ENCODE results near the gene SNORC.

The SNORC gene

DNA sequence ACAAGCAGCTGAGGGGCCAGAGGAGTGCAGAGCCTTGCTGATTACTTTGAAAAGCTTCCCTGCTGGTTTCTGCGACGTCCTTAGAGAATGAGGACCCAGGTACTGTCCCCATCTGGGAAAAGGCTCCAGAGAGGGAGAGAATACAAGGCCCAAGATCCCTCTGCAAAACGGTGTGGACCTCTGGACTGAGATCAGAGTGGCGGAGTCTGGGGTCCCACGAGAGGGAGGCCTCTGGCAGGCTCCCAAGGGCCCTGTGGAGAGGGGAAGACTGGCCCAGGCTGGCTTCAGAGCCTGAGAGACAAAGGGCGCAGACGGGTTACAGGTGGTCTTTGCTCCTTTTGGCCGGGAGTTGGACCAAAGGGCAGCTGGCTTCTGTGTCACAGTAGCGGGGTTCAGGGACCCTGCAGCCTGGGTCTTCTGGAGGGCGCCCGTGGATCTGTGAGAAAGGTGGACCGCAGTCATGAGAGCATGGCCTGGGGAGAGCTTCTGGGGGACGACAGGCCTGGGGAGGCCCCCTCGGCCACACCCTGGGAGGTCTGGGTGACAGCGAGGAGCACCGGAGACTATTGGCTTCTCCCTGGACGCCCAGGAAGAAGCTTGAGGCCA is 805 bp downstream of the SNORC start:
- no peak for DNase-seq

DNA sequence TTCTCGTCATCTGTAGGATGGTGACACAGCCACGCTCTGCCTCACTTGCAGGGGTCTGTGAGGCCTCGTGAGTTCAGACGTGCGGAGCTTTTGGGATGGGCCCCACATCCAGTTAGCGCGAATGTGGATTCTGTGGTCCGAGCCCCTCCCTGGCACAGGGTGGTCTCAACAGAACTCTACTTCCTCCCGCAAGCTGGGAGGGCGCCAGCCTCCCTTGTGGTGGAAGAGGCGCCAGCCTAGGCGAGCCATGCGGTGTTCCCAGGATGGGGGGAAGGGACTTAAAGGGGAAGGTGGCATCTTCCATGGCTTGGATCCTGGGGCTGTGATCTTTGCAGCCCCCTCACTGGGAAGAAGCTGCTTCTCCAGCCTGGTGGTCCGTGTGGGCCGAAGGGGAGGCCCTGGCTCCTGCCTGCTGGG is 1.4 kb downstream of the SNORC start:
- no peak for DNase-seq

DNA sequence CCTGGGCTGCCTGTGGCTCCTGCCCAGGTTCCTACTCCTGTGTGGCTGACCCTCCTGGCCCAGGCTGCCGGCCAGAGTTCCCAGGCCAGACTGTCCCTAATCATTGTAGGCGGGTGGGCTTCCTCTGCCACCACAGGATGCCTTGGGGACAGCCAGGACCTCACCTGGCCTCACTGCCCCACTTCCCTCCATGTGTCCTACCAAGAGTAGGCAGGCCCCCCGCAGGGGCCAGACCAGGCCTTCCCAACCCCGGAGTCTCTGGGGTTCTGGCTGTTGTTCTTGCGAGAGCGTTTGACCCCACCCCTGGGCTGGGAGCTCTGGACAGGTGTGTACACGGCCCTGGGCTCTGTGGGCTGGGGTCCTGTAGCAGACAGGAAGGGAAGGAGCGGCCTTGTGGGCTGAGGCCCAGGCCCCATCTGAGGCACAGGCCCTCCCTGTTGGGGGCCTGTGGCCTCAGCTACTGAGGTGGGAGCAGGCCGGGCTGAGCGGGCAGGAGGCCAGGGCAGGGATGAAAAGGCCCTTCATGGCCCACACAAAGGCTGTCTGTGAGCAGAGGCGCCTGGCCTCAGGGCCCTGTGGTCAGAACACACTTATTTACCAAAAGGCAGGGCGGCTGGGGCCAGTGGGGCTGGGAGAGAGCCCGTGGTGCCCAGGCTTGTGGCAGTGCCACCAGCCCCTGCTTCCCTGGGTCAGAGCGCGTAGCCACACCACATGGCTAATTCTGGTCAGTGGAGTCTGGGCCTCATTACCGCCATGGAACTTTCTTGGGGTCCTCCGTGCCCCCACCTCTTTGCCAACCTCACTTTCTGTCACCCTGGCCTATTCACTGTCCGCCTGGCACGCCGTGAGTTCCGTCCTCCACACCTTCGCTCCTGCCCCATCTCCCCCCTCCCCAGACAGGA is 2.0 kb downstream of the SNORC start:
- DNase-seq = no peak

DNA sequence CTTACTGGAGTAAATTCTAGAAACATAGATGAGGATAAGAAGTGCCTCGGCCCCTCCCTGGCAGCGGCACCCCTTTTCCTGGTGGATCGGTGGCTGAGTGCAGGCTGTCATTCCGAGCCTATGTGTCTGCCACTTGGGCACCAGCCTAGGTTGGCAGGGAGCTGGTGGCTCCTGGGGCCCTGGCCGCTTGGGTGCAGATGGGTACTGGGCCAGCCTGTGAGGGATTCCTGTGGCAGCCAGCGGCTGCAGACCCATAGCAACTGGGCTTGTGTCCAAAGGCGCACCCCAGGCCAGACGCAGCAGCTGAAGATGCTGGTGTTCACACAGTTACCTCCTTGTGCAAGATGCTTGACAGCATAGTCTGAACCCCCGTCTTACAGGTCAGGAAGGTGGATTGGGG is 2.8 kb downstream of the SNORC start:
- no peak for DNase-seq

DNA sequence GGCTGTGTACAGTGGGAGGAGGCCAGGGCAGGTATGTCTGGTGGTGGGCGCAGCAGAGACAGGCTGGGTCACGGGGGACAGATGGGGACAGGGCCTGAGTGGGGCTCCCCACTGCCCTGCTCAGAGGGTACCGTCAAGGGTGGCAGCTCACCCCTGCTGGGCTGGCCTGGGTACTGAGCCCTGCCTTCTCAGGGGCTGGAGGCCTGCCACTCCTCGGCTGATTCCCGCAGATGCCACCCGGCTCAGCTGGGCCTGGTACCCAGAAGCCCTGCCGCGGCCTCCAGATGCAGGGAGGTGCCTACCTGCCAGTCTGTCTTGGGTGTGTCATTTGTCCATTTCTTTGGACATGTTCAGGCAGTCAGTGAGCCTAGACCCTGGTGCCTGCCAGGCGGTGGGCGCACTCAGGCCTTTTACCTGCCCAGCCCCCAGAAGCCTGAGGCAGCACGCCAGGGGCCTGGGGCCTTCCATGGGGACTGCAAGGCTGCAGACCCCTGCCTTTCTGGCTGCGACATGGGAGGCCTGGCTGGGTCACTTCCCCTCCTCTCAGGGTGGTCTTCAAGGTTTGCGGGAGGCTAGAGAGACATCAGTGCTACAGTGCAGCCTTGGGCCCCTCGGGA is 3.3 kb downstream of the SNORC start:
- no peak for DNase-seq

DNA sequence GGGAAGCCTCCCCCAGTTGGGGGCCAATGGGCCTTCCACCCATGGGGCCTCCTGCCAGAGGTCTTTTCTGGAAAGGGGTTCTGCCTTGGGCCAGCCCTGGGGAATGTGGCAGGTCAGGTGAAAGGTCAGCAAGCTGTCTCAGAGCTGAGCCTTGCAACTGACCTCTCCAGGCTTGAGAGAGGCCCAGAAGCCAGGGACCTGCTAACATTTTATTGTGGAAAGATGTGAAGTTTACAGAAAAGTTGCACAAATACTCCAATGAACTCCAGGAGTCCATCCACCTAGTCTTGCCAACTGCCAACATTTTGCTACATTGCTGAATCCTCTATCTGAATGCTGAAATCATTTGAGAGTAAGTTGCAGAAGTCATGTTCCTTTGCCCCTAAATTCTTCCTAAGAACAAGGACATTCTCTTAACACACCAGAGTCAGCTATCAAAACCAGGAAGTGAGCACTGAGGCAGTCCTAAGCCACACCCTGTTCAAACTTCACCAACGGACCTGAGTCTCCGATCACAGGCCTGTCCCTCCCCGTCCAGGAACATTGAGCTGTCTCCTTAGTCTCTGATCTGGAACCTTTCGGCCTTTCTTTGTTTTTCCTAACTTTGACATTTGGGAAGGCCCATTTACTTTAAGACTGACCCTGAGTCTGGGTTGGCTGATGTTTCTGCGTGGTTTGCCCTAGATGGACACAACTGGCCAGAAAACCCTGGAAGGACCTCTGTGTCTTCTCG is 4.0 kb downstream of the SNORC start:
- DNase-seq = no peak

DNA sequence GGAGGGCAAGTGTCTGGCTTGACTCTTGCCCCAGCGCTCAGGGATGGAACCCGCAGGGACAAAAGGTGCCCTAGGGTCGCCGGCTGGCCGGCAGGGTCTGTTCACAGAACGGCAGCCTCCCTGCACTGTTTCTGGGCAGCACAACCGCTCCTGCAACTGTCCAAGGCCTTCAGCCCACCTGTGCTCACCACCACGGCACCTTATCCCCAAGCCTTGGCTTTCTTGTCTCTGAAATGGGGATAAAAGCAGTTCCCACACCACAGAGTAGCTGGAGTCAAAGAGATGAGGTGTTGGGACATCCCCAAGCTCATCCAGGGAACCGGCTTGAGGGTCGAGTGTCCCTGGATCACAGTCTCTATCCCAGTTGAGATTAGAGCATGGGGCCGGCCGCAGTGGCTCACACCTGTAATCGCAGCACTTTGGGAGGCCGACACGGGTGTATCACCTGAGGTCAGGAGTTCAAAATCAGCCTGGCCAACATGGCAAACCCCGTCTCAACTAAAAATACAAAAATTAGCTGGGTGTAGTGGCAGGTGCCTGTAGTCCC is 4.7 kb downstream of the SNORC start:
- DNase-seq = no peak

DNA sequence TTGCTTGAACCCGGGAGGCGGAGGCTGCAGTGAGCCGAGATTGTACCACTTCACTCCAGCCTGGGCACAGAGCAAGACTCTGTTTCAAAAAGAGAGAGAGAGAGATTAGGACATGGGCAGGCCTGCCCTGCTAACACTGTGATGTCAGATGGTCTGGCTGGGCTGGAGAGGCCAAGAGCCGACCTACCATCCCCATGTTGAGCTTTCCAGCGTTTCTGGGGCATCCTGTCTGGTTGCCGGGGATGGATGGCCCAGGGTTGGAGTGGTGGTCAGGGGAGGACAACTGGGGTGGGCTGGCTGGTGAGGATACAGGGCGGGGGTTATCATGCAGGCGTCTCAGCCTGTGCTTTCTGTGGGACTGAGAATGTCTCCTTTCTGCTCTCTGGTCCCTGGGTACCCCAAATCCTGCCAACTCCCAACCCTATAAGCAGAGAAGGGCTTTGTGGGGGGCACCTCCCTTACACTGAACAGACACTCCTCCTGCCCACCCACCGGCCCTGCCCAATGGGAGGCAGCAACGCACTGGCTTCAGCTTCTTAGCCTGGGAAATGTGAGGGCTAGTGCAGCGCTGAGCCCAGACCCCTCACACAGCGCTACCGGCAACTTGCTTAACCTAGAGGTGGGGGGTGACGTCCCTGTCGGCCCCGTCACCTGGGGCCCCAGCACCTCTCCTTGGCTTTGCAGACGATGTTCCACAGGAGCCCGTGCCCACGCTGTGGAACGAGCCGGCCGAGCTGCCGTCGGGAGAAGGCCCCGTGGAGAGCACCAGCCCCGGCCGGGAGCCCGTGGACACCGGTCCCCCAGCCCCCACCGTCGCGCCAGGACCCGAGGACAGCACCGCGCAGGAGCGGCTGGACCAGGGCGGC is 5.4 kb downstream of the SNORC start:
- DNase-seq = no peak

DNA sequence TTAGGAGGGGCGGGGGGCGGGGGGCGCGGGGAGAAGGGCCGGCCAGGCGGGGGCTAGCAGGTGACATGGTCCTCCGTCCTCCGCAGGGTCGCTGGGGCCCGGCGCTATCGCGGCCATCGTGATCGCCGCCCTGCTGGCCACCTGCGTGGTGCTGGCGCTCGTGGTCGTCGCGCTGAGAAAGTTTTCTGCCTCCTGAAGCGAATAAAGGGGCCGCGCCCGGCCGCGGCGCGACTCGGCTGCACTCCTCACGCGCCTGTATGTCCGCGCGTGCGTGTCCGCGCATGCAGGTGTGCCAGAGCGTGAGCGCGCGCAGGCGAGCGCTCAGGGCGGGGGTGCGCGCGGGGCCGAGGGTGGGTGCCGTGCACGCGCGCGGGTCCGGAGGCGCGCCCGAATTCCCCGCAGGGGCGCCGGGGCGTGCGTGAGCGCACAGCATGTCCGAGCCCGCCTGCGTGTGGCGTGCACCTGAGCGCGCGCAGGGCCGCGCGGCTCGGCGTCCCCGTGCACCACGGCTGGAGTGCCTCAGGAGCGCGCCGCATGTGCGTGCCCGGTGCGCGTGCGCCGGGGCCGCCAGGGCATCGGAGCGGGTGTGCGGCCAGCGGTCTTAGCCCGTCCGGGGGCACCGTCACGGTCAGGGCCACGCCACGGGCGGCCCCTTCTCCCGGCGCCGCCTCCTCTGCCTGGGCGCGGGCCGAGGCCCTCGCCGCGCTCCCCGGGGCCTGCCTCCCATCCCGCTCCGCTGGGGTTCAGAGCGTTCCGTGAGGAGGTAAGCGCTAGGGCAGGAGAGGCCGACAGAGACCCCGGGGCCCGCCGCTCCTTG is 6.3 kb downstream of the SNORC start:
- no peak for DNase-seq

DNA sequence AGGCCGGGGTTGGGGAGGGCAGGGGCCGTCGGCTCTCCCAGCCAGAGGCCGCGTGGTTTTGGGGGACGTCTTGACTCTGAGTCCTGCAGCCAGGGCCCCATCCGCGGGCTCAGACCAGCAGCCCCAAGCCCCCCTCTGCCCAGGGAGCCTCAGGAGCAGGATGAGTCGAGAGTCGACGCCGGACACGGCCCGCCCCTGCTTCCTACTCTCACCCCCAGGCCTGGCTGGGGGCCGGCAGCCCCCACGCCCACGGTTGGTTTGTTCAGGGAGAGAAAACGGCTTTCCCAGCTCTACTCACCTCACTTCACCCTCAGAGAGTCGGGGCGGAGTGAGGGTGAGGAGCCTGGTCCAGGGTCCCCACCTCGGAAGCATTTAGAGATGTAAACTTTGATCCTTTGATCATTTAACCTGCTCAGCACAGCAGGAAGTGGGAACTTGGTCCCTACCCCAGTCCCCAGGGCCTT is 6.9 kb downstream of the SNORC start:
- no peak for DNase-seq

DNA sequence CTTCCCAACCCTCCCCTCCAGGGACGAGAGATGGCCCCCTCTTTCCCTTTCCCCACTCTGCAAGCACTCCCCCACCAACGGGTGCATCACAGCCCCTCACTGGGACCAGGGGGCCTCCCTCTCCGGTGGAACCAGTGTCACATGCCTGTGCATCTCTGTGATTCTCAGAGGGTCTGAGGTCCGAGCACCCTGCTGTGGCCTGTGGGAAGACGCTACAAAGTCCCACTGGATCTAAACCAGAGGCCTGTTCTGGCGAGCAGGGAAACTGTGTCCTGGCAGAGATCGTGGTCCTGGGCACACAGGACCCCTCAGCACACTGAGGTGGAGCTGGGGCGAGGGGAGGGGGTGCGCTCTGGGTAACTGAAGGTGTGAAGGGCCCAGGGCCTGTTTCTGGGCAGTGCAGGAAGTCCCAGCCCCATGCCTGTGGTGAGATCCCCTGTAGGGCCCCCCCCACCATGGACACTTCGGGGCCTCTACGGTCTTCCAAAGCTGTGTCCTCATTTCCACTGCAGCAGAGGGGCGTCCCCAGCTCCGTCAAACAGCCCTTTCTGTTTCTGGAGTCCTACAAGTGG is 8.0 kb downstream of the SNORC start:
- no peak for DNase-seq

DNA sequence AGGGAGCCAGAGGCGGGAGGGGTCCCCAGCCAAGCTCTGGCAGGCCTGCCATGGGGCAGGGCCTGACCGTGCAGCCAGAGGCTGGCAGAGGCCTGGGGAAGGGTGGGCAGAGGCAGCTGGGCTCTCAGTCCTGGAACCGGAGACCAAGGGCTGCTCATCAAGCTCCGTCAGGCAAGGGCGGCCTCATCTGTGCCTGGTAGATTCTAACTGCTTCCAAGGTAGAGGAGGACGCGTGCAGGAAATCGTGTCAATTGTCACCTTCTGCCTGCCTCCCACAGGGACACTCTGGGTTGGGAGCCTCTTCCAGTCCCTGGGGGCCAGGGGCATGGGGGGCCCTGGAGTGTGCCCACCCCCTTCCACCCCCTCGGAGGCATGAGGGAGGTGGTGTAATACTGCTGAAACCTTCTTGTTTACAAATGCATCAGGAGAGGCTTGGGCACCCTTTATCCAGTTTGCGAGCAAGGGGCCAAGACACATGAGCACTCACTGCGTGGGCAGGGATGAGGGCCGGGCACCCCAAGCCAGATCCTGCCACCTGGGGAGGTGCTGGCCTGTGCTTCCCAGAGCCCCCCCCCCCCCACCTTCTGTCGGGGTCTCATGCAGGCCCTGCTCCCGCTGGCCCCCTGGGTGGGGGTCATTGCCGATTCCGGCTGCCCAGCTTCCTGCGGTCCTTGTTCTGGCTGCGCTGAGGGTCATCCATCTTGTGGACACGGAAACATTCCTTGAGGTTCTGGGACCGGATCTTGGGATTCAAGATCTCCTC is 9.0 kb downstream of the SNORC start:
- no peak for DNase-seq

DNA sequence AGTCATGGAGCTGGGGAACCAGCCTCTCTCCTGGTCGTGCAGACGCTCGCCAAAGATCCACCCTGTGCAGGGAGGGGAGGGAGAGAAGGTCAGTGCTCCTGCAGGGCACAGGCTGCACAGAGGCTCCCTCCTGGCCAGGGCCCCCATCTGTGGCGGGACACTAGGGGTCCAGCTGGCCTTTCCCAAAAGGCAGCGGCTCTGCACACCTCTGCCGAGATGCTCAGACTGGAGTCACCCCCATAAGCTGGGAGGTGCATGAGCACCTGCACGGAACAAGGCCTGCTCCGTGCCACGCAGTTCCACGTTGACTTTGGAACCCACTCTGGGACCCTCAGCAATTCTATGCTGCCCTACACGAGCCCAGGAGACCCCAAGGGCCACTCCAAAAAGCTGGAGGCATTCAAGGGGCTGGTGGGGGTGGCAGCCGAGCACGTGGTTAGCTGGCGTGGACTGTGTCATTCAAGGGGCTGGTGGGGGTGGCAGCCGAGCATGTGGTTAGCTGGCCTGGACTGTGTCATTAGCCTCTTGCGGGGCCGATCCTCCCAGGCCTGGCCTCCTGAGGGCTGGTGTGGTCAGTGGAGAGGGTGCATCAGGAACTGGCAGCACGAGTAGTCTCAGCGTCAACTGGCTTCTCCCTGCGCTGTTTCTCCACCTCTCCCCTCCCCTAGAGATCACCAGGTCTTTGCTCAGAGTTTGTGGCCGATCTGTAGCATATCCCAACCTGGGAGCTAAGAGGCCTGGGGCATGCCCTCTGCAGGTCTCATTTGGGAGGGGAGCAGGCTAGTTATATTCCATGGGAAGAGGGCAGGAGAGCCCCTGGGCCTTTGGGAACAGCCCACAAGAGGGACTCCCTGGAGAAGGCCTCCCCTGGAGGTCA is 9.8 kb downstream of the SNORC start:
- no peak for DNase-seq

DNA sequence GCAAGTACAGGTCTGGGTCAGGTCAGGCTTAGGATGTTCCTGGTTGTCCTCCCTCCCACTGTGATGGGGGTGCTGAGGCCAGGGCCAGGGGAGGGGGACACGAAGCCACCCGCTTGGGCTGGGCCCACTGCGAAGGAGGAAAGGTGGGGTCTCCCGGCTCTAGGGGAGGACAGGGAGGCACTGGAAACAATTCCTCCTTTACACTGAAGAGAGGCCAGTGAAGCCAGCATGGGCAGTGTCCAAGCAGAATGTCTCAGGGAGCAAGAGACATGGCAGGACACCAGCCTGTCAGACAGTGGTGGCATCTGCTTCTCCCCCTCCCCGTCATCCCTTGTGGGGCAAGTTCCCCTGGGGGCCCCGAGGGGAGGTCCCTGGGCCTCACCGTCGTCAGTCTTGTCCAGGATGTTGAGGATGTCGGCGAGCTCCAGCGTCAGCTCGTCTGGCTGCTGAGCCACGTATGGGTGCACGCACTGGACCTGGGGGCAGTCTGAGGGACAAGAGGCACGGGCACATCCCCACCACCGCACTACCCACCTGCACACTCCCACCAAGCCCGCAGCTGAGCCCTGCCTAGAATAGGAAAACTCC is 10.8 kb downstream of the SNORC start:
- no peak for DNase-seq

DNA sequence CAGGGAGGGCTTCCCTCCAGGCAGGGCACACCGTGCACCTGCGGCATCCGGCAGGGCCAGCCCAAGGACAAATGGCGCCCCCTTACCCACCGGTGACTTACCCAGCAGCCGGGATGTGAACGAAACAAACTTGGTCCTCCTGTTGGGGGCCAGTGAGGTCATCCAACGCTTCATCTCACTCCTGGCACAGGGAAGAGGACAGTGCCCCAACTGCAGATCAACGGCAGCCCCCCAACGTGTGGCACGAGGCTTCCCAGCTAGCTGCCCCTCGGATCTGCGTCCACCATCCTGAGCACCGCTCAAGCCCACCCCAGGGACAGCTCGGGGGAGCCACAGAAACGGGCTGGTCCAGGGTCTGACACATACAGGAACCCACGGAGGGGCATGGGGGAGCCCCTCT is 12.0 kb downstream of the SNORC start:
- no peak for DNase-seq

DNA sequence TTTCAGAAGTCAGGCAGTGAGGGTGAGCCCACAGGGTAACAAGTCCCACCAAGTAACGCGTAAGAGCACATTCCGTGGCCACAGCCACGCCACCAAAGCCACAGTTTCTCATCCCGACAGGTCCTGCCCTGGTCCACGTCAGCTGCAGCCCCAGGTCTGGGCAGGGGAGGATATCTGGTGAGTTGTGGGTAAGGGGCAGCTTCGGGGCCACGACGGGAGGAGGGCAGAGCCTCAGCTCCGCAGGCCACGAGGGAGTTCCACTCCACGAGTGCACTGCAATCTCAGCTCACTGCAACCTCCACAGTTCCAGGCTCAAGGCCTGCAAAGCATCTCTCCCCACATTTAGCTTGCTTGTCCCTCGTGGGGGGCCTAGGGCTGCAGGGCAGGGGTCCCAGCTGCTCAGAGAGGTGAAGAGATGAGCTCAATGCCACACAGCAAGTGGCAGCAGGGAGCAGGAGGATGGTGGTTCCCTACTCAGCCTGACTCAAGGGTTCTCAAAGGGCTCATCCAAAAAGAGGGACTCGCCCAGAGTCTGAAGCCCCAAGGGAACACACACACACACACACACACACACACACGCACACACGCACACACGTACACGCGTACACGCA is 12.5 kb downstream of the SNORC start:
- DNase-seq = no peak

DNA sequence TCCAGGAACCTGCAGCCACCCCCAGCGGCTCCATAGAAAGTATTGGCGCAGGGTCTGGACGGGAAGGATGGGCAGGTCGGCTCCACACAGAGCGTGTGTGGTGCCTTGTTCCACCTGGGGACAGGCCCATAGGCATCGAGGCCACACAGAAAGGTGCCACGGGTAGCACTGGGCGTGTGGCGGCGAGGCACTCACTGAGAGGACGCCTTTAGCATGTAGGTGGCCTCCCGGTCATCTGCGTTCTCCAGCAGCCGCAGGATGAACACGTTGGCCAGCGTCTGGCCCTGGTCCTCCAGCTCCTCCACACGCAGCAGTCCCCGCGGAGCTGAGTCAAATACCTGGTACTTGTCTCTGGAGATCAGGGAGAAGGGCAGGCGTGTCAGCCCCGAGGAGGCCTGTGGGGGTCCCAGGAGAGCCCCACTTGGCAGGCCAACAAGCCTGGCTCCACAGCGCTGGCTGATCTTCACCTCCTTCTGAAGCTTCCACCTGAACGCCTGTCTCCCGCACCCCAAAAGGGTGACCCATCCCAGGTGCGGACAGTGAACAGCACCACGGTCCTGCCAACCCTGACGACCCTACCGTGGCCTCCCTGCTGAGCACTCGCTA is 13.2 kb downstream of the SNORC start:
- no peak for DNase-seq

DNA sequence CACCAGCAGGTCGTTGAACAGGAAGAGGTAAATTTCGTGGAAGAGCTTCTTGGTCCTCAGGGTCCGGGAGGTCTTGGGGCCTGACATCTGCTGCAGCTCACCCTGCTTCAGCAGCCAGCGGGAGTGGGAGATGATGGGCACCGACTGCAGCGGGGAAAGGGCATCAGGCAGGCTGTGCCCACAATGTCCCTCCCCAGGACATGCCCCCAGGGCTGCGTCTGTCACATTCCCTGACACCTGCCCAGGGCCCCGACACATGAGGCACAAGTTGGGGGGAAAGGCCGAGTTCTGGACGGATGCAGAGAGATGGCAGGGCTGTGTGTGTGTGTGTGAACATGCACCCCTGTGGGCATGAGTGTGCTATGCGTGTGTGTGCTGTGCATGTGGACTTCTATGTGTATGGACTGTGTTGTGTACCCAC is 13.9 kb downstream of the SNORC start:
- DNase-seq = no peak

Measured in NCI-H1694 treated with DMSO at 0.1 percent for 48 hours (cell line).